Upper lobe of left lung (tissue), 6 donors: ENCODE results near the gene ZMYND8. TPM values are rescaled to one million over a fixed set of nuclear protein-coding genes. Genes with fewer than 3 reads are reported as not detected.
"Not testable (repeated sequence)": the region's sequence is repeated elsewhere in the genome, so short reads cannot be mapped to it uniquely, and the experiment has no call there.

ENCODE experiments used
- ATAC-seq, 2 donors: fragments of 200-7000 bp; cut with Tn5 transposase; one replicate each; pipeline ENCODE4 v1.9.1; 2022; ENCODE audit warnings: mild to moderate bottlenecking in 2 of 2, moderate library complexity in 2 of 2; ENCODE audit not compliant: low FRiP score in 2 of 2
- DNase-seq, 2 donors: peaks; one replicate each; pipeline ENCODE4 v3.0.0-alpha.2; 2019 to 2020
- H3K27ac ChIP-seq, 4 donors: fragments of 200-600 bp; sonication (generic); one replicate each; pipeline ENCODE4 v1.5.1; 2016 to 2019
- H3K27me3 ChIP-seq, 4 donors: fragments of 200-600 bp; sonication (generic); one replicate each; pipeline ENCODE4 v1.5.1; 2017 to 2019
- H3K36me3 ChIP-seq, 4 donors: fragments of 200-600 bp; sonication (generic); one replicate each; pipeline ENCODE4 v1.5.1; 2016 to 2019
- H3K4me1 ChIP-seq, 4 donors: fragments of 200-600 bp; sonication (generic); one replicate each; pipeline ENCODE4 v1.5.1; 2018 to 2019
- H3K4me3 ChIP-seq, 4 donors: fragments of 200-600 bp; sonication (generic); one replicate each; pipeline ENCODE4 v1.5.1; 2017 to 2019; ENCODE audit warnings: mild to moderate bottlenecking in 2 of 4, moderate library complexity in 1 of 4
- H3K9me3 ChIP-seq, 4 donors: fragments of 200-600 bp; sonication (generic); one replicate each; pipeline ENCODE4 v1.5.1; 2018 to 2019
- EP300 ChIP-seq, 4 donors: sonication (generic); formaldehyde crosslinking; IDR thresholded peaks; one replicate each; pipeline ENCODE4 v1.5.1; 2017; ENCODE audit warnings: antibody characterized with exemption in 4 of 4, control low read depth in 2 of 4
- POLR2A ChIP-seq, 4 donors: fragments of 450-650 bp; IDR thresholded peaks; one replicate each; pipeline ENCODE4 v1.5.1; 2016 to 2017; ENCODE audit warnings: antibody characterized with exemption in 4 of 4, mild to moderate bottlenecking in 2 of 4
- POLR2AphosphoS5 ChIP-seq, 2 donors: sonication (generic); formaldehyde crosslinking; IDR thresholded peaks; one replicate each; pipeline ENCODE4 v1.5.1; 2017; ENCODE audit warnings: antibody characterized with exemption in 2 of 2
- WGBS, 2 donors: methylation state at CpG; one replicate each; pipeline ENCODE4 v1.1.5; 2017 to 2018; 5-methylcytosine and 5-hydroxymethylcytosine counted together
- total RNA-seq, 6 donors: library from RNA; depleted of rRNA in 4 of 6; stranded (reverse); fragments of >200 nt in 4 of 6; gene quantifications; one replicate each; pipeline versions ENCODE4 v1.1.0 to v1.2.1, GENCODE V29; 2016 to 2021
- TF ChIP-seq, protein P1 (sequence below), 6 experiments: fragments of 450-650 bp in 4 of 6; fragments of 200-600 bp in 2 of 6; sonication (generic) in 2 of 6; IDR thresholded peaks; one replicate each; pipeline ENCODE4 v1.5.1; 2016 to 2019; ENCODE audit warnings: antibody characterized with exemption in 6 of 6
- donor health status: DM: no; HTN: no; CAD: no; lungs with moderate emphysema.
- donor health status: DM: no; HTN: yes; CAD: no; lungs with severe emphysema.

ZMYND8 gene
- total RNA-seq, 6 donors from 2014 or later, result 24.6 to 120 (median 51.8) TPM

DNA sequence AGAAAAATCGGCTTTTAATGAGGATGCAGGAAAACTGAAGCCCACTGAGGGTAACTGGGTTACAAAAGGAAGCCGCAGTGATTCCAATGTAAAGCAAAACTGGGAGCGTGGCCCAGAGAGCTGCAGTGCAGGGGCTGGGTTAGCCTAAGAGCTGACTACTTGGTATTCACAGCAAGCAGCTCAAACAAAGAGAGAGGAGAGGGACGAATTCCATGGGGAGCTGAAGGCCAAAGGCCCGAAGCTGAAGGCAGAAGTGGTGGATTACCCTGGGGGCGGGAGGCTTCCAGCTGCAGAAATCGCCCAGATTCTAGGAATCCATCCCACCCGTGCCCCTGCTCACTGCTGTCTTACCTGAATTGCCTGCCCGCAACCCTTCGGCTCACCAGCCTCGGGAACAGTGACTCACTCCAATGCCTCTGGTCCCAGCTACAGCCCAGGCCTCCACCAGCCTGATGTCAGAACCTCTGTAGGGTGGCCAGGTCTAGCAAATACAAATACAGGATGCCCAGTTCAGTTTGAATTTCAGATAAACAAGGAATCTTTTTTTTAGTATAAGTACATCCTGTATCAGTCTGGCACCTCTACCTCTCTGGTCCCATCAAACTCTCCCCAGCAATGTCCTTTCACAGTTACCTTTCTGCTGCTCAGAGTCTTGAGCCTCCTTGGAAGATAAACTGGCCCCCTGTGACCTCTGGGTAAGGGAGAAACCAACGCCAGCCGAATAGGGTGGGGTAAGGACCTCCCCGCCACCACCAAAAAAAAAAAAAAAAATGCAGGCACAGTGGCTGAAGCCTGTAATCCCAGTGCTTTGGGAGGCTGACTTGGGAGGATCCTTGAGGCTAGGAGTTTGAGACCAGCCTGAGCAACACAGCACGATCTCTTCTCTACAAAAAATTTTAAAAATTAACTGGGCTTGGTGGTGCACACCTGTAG is 14.6 kb upstream of the ZMYND8 start:
- H3K9me3 ChIP-seq, result no peaks in the 10 kb centered on the region
- ATAC-seq (no peak), DNase-seq (no peak)
- no peak overlapping the region for H3K27ac ChIP-seq
- TF ChIP-seq, protein P1, sequence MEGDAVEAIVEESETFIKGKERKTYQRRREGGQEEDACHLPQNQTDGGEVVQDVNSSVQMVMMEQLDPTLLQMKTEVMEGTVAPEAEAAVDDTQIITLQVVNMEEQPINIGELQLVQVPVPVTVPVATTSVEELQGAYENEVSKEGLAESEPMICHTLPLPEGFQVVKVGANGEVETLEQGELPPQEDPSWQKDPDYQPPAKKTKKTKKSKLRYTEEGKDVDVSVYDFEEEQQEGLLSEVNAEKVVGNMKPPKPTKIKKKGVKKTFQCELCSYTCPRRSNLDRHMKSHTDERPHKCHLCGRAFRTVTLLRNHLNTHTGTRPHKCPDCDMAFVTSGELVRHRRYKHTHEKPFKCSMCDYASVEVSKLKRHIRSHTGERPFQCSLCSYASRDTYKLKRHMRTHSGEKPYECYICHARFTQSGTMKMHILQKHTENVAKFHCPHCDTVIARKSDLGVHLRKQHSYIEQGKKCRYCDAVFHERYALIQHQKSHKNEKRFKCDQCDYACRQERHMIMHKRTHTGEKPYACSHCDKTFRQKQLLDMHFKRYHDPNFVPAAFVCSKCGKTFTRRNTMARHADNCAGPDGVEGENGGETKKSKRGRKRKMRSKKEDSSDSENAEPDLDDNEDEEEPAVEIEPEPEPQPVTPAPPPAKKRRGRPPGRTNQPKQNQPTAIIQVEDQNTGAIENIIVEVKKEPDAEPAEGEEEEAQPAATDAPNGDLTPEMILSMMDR (IDR thresholded peaks at IDR 0.05), result no peak
- TF ChIP-seq POLR2A (IDR thresholded peaks at IDR 0.05), result no peak
- TF ChIP-seq EP300 (IDR thresholded peaks at IDR 0.05), result no peak
- TF ChIP-seq POLR2AphosphoS5 (IDR thresholded peaks at IDR 0.05), result no peak
- H3K4me1 ChIP-seq, result peaks cover 0 to 10% (median 2%) of the 10 kb centered on the region in 4 donors
- WGBS, 2 donors, result 87 to 88% methylated on average over 15 of the region's 15 CpGs
- no peaks in the 10 kb centered on the region for H3K36me3 ChIP-seq
- no peaks in the 10 kb centered on the region for H3K27me3 ChIP-seq
- H3K4me3 ChIP-seq, result no peak overlapping the region

DNA sequence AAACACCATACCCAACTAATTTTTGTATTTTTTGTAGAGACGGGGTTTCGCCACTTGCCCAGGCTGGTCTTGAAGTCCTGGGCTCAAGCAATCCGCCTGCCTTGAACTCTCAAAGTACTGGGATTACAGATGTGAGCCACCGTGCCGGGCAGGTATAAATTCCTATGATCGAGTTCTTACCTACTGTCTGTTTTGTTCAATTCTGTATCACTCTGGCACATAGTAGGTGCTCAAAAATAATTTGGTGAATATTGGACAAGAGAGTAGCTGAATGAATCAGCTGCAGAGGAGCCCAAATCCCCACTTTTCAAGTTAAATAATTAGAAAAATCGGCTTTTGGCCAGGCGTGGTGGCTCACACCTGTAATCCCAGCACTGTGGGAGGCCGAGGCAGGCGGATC is 13.7 kb upstream of the ZMYND8 start:
- no peak overlapping the region for H3K27ac ChIP-seq
- H3K4me3 ChIP-seq, result no peak overlapping the region
- H3K27me3 ChIP-seq, result no peaks in the 10 kb centered on the region
- H3K36me3 ChIP-seq, result no peaks in the 10 kb centered on the region
- DNase-seq (no peak), ATAC-seq (no peak)
- no peak for TF ChIP-seq EP300 (IDR thresholded peaks at IDR 0.05)
- TF ChIP-seq, protein P1 (IDR thresholded peaks at IDR 0.05), result no peak
- no peak for TF ChIP-seq POLR2A (IDR thresholded peaks at IDR 0.05)
- TF ChIP-seq POLR2AphosphoS5 (IDR thresholded peaks at IDR 0.05), result no peak
- H3K4me1 ChIP-seq, result peaks cover 0 to 10% (median 2%) of the 10 kb centered on the region in 4 donors
- H3K9me3 ChIP-seq, result no peaks in the 10 kb centered on the region
- WGBS, 2 donors, result 99% methylated on average over 10 of the region's 10 CpGs

DNA sequence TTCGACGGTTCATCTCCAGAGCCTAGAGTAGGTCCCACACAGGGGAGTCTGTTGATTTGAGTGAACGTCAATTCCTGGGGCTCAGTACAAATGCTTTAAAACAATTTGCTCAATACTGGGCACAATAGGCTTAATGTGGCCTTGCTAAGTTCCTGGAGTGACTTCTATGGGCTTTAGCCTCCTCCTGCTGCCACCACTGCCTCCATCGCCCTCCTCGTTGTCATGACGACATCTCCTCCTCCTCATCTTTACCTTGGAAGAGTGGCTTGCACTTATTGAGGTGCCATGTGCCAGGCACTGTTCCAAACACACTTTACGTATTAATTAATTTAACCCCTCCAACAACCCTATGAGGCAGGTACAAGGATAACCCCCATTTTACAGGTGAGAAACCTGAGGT is 11.8 kb upstream of the ZMYND8 start:
- Histone ChIP-seq H3K36me3 (no peaks in the 10 kb centered on the region), H3K4me3 (no peak overlapping the region), H3K27ac (no peak overlapping the region), H3K27me3 (no peaks in the 10 kb centered on the region), H3K9me3 (no peaks in the 10 kb centered on the region), H3K4me1 (peaks cover 0 to 10% (median 2%) of the 10 kb centered on the region in 4 donors)
- no peak for DNase-seq
- no peak for ATAC-seq
- 78 to 89% methylated on average over 7 of the region's 7 CpGs for WGBS, 2 donors
- no peak for TF ChIP-seq POLR2AphosphoS5 (IDR thresholded peaks at IDR 0.05)
- TF ChIP-seq, protein P1 (IDR thresholded peaks at IDR 0.05), result no peak
- TF ChIP-seq POLR2A (IDR thresholded peaks at IDR 0.05), result no peak
- no peak for TF ChIP-seq EP300 (IDR thresholded peaks at IDR 0.05)

DNA sequence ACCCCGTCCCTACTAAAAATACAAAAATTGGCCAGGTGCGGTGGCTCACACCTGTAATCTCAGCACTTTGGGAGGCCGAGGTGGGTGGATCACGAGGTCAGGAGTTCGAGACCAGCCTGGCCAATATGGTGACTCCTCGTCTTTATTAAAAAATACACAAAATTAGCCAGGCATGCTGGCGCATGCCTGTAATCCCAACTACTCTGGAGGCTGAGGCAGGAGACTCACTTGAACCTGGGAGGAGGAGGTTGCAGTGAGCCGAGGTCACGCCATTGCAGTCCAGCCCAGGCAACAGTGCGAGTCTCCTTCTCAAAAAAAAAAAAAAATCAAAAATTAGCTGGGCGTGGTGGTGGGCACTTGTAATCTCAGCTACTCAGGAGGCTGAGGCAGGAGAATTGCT is 9.8 kb upstream of the ZMYND8 start:
- not testable (repeated sequence) for H3K9me3 ChIP-seq, DNase-seq, ATAC-seq, H3K36me3 ChIP-seq, H3K27ac ChIP-seq, H3K4me3 ChIP-seq, H3K27me3 ChIP-seq
- 88 to 95% methylated on average over 11 of the region's 11 CpGs for WGBS, 2 donors
- peaks cover 7 to 18% (median 16%) of the 10 kb centered on the region in 4 donors for H3K4me1 ChIP-seq

DNA sequence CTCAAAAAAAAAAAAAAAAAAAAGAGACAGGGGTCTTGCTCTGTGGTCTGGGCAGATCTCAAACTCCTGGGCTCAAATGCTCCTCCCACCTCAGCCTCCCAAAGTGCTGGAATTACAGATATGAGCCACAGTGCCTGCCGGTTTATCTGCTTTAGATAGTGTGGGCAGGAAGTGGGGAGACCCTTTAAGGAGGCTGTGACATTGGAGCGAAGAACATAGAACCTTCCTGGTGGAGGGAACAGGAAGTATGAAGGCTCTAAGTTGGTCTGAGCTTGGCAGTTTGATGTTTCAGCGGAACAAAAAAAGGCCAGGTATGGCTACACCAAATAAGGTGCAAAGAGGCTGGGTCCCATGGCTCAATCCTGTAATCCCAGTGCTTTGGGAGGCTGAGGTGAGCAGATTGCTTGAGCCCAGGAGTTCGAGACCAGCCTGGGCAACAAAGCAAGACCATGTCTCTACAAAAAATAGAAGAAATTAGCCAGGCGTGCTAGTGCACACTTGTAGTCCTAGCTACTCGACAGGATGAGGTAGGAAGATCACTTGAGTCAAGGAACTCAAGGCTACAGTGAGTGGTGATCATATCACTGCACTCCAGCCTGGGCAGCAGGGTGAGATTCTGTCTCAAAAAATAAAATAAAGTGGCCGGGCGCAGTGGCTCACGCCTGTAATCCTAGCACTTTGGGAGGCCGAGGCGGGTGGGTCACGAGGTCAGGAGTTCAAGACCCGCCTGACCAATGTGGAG is 8.7 kb upstream of the ZMYND8 start:
- H3K27me3 ChIP-seq, result no peaks in the 10 kb centered on the region
- no peak overlapping the region for H3K4me3 ChIP-seq
- H3K36me3 ChIP-seq, result no peaks in the 10 kb centered on the region
- no peak for TF ChIP-seq EP300 (IDR thresholded peaks at IDR 0.05)
- no peak for TF ChIP-seq POLR2AphosphoS5 (IDR thresholded peaks at IDR 0.05)
- TF ChIP-seq POLR2A (IDR thresholded peaks at IDR 0.05), result no peak
- TF ChIP-seq, protein P1 (IDR thresholded peaks at IDR 0.05), result no peak
- DNase-seq (no peak), ATAC-seq (no peak)
- WGBS, 2 donors, result 83 to 84% methylated on average over 13 of the region's 13 CpGs
- no peaks in the 10 kb centered on the region for H3K9me3 ChIP-seq
- H3K27ac ChIP-seq, result no peak overlapping the region
- H3K4me1 ChIP-seq, result peaks cover 18 to 29% (median 26%) of the 10 kb centered on the region in 4 donors
